HG02759 (cell line): ENCODE data around the gene SNRNP48.
A peak's percentile ranks its signal among the peaks of the same experiment; 100 is the strongest.

Experiments used
- ATAC-seq: cut with Tn5 transposase; IDR thresholded peaks from one replicate; pipeline ENCODE4 v1.9.1; 2021; ENCODE audit warnings: mild to moderate bottlenecking, moderate library complexity; ENCODE audit not compliant: unreplicated experiment

Gene SNRNP48

GRCh38 chr6:7591770-7592169, 1.8 kb downstream of the SNRNP48 start:
- no peak for ATAC-seq

GRCh38 chr6:7593229-7593628, 3.2 kb downstream of the SNRNP48 start:
- ATAC-seq, result no peak

DNA sequence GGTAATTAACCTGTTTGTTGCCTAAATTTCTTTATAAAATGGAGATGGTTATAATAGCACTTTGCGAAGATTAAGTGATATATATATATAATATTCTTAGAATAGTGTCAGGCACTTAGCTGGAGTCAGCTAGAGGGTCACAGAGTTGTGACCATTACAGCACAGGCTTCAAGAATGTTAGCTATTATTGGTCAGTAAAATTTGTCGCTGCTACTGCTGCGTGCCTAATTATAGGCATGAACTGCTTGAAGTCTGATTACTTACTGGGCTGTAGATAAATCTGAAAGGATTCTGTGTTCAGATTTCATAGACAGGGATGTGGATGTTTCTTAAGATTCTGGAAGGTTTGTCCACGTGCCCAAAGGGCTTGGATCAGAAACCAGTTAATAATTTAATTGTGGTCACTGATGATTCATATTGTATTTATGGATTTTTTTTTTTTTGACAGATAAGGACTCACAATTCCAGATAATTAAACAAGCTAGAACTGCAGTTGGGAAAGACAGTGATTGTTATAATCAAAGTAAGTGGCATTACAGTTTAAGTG, 4.7 kb downstream of the SNRNP48 start:
- ATAC-seq, result no peak

- ATAC-seq, result no peak
Measured at GRCh38 chr6:7604003-7604402, 14.0 kb downstream of the SNRNP48 start.

DNA sequence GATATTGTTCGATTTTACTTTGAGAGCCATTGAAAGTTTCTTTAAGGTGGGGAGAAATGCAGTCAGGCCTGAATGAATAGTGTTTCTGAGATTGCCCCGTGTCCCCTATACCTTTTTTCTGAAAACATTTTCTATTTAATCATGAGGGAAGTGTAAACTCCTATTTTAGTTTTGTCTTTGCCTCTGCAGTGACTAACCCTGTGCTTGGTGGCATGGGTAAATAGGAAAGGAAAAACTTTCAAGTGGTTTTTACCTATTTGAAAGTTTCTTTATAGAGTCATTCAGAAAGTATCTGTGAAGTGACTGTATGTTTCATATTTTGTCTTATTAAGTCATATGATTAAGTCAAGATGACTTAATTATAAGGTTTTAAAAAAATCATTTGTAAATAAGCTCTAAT, 14.5 kb downstream of the SNRNP48 start:
- no peak for ATAC-seq

GRCh38 chr6:7615611-7616383, 25.8 kb downstream of the SNRNP48 start:
- ATAC-seq, result no peak

DNA sequence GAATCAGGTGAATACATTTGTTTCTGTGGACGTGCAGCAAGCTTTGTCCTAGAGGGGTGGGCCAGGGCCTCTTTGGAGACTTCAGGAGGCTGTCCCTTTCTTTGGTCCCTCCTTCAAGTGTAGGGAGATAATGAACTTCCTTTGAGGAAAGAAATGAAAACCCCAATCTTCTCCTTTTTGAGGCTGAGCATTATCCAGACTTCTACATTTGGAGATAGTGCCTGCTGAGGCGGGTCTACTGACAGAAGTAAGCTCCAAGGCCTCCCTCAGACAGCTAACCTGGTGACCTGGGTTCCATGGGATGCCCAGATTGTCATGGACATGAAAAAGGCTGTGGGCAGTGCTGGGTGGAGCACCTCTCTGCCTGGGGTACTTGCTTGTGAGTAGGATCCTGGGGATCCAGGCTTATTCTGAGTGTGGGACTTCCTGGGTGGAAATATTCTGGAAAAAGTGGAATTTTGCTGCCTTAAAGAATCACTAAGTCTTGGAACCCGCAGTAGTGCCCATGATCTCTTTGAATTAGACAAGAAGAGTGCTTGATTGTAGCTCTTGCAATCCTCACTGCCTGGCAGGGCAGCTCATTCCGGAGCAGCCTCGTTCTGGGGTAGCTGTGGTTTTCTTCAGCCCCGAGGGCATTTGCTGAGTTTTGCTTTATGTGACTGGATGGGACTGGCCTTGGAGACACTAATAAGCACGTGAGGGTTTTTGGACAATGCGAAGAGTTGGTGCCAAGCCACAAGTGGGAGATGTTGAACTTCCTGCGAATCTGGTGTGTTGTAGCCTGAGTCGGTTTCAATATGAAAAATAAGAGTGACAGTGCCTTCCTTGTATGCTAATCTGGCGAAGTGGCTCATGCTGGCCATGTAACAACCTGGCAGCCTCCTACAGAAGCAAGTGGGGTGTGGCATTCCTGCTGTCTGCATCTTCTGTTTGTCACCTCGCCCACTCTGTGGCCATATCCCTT, 28.1 kb downstream of the SNRNP48 start:
- ATAC-seq, result peak; percentile 75

- ATAC-seq, result no peak
Measured at GRCh38 chr6:7621761-7622160, 31.8 kb downstream of the SNRNP48 start.

DNA sequence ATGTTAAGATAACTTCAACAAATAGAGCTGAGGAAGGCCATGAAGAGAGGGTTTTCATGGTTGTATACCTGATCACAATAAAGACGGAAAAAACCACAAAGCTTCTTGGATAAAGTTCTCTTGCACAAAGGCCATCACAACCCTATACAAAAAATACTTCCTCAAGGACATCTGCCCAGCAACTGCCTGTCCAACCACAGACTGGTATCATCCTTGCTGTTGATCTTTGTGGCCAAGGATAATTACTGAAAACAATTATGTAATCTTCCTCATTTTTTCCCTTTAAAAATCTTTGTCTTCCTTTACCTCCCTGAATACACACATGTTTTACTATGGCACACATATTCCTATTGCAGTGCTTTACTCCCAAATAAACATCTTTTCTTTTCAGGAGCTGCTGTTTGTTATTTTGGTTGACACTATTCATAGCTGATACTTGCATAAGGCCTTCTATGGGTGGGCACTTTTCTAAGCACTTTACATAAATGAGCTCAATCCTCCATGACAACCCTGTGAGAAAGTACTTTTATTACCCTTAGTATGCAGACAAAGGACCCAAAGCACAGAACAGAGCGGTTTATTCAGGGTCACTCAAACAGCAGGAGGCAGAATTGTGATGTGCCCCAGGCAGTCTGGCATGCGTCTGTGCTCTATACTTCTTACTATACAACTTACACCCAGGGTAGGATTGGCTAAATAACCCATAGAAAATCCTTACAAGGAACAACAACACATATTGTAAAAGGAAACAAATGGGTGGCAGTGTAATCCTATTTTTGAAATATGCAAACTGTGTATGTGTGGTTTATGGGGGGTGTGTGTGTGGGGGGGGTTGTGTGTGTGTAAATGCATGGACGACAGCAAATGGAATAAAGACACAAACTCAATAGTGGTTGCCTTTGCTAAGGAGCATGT, 35.1 kb downstream of the SNRNP48 start:
- no peak for ATAC-seq

DNA sequence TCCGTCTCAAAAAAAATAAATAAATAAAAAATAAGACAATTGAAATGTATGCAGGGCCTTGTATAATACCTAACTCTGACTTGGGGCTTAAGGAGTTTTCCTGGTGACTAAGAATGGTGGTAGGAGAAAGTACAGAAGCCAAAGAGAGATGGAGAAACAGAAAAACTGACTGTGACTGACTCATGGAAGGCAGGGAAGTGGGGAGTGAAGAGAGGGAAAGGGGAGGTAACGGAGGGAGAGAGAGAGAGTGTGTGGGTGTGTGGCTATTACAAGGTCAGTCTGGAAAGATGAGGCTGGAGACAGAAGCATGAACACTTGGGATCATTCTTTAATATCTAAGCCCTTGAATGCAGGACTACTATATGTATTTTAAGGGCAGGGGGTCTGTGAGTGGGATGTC, 38.5 kb downstream of the SNRNP48 start:
- ATAC-seq, result no peak

DNA sequence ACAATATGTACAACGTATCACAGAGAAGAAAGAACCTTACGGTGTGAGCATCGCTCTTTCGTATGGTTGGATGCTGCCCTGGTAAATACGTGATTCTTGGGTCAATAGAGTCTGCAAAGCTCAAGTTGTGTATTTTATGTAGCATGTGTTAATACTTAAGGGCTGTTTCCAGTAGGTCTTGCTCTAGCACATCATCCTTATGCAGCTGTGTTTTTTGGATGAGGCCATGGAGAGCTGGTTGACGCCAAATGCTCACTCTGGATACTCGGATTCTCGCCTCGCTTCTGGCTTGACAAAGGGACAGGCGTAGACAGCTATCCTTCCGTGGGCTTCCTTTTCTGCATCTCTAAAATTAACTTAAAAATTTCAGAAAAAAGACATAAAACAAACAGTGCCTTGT, 38.9 kb downstream of the SNRNP48 start:
- no peak for ATAC-seq

GRCh38 chr6:7629321-7629720, 39.3 kb downstream of the SNRNP48 start:
- ATAC-seq, result no peak

- ATAC-seq, result no peak
Measured at GRCh38 chr6:7630792-7631191, 40.8 kb downstream of the SNRNP48 start.

GRCh38 chr6:7631466-7631865, 41.5 kb downstream of the SNRNP48 start:
- no peak for ATAC-seq

GRCh38 chr6:7632501-7633290, 42.7 kb downstream of the SNRNP48 start:
- ATAC-seq, result no peak

DNA sequence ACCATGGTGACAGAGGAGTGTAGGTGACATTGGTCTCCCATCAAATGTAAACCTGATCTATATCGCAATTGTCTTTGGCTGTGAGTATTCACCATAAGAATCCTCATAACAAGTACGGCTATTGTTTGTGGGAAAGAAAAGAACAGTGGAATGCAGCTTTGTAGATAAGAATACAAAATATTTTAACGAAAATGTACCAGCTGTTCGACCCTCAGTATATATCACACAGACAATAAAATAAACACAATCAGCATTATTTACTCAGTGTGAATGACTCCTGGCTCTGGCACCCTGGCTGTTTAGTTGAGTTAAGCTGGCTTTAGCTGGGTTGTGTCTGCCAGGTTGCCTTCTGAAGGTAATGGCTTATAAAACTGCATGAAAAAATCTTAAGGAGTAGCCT, 43.4 kb downstream of the SNRNP48 start:
- ATAC-seq, result no peak

DNA sequence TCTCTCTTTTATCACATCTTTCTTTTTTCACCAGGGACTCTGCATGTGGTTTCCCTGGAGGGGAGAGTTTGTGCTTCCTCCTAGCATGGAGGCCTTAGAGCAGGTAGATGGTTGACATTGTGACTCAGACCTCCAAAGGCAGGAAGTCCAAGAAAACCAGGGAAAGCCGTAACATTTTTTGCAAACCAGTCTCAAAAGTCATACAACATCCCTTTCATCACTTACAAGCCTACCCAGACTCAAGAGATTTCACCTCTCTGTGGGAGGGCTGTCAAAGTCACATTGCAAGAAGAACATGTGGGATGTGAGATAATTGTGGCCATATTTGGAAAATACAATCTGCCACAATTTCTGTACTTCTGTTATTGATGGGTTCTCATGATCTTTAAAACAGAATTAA, 46.2 kb downstream of the SNRNP48 start:
- ATAC-seq, result no peak

DNA sequence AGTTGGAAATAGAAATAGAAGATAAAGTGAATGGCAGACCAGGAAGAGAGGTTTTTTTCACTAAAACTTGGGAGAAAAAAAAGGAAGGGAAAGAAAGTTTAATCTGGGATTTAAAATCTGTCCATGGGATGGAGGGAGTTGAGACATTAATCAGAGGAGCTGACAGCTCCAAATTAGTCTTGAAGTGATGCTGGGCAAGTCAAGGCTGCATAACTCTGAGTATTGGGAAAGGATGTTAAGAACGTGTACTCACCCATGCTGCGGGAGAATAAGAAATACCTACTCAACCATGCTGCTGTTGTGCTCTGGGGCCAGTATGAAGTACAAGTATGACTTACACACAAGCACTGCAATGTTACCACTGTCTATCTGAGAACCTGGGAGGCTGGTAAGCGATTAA, 47.5 kb downstream of the SNRNP48 start:
- no peak for ATAC-seq

- no peak for ATAC-seq
Measured at GRCh38 chr6:7639427-7639826, 49.4 kb downstream of the SNRNP48 start.

GRCh38 chr6:7640016-7640415, 50.0 kb downstream of the SNRNP48 start:
- ATAC-seq, result no peak
